Measurements from ENCODE around the gene AEN. TPM values are rescaled to one million over a fixed set of nuclear protein-coding genes. Genes with fewer than 3 reads are reported as not detected.

AEN gene
- polyA plus RNA-seq, 1 donor from 2014 or later = 40.8 TPM

GRCh38 chr15:88656760-88657221, 35.7 kb downstream of the AEN start:
- peaks cover 6% of the 10 kb centered on the region for H3K36me3 Mint-ChIP-seq
- peak overlapping the region; percentile 34 to 94 (median 79) for H3K4me3 Mint-ChIP-seq
- no peaks in the 10 kb centered on the region for H3K9me3 Mint-ChIP-seq
- no peaks in the 10 kb centered on the region for H3K27me3 Mint-ChIP-seq
- H3K4me1 Mint-ChIP-seq = peaks cover 36 to 43% (median 37%) of the 10 kb centered on the region in 3 donors
- H3K27ac Mint-ChIP-seq = peak overlapping the region; percentile 92 to 97 (median 93)

GRCh38 chr15:88657326-88658069, 36.4 kb downstream of the AEN start:
- Mint-ChIP-seq H3K36me3 (peaks cover 6% of the 10 kb centered on the region), H3K9me3 (no peaks in the 10 kb centered on the region), H3K4me1 (peaks cover 36 to 43% (median 37%) of the 10 kb centered on the region in 3 donors), H3K27ac (peak overlapping the region; percentile 92 to 97 (median 93)), H3K27me3 (no peaks in the 10 kb centered on the region), H3K4me3 (peak overlapping the region in 3 of 4 donors; percentile 81 to 94 (median 85))

DNA sequence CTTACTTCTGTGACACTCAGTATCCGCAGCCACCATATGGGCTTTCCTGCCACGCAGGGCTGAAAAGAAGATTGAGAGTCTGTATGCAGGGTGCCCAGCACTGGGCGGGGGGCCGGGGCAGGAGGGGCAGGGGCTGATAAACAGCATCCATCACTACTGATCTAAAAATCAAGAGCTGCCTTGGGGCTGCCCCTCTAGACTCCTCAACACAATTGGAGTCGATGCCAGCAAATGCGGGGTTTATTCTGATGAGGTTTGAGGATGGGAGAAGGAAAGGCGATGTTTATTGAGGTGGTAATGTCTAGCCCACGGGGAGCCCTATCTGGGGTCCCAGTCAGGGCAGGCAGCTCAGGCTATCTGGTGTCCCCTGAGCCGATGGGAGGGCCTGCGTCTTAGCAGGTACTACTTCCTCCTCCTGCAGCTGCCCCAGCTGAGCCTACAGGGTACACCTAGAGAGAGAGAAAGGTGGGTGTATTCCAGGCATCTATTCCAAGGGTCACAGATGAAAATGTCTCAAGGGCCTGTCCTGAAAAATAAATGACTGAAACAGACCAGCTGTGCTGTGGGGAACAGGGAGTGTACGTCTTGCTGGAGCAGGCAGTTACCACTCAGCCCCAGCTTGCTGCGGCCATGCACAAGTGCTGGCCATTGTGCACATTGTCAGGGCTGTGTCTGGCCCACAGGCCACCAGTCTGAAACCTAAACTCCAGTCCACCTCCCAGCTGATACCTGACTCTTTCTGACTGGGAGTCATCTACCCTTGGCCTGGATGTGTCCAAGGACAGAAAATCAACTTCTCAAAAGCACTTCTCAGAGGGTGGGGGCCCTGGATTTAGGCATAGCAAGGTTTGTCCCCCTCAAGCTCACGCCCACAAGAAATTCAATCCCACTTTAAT, 37.2 kb downstream of the AEN start:
- H3K4me3 Mint-ChIP-seq = peak overlapping the region in 3 of 4 donors; percentile 26 to 78 (median 34)
- peak overlapping the region in 2 of 3 donors; percentile 57 to 80 for H3K27ac Mint-ChIP-seq
- peaks cover 29 to 39% (median 31%) of the 10 kb centered on the region in 3 donors for H3K4me1 Mint-ChIP-seq
- no peaks in the 10 kb centered on the region for H3K27me3 Mint-ChIP-seq
- peaks cover 6% of the 10 kb centered on the region for H3K36me3 Mint-ChIP-seq
- no peaks in the 10 kb centered on the region for H3K9me3 Mint-ChIP-seq

- H3K27ac Mint-ChIP-seq = peak overlapping the region in 1 of 3 donors; percentile 68
- peaks cover 30 to 43% (median 33%) of the 10 kb centered on the region in 3 donors for H3K4me1 Mint-ChIP-seq
- H3K36me3 Mint-ChIP-seq = peaks cover 6% of the 10 kb centered on the region
- H3K9me3 Mint-ChIP-seq = no peaks in the 10 kb centered on the region
- peak overlapping the region in 1 of 4 donors; percentile 73 for H3K4me3 Mint-ChIP-seq
- H3K27me3 Mint-ChIP-seq = no peaks in the 10 kb centered on the region
These were observed 38.1 kb downstream of the AEN start for GRCh38 chr15:88658972-88659931.

- H3K27me3 Mint-ChIP-seq = peaks cover 1% of the 10 kb centered on the region
- H3K4me1 Mint-ChIP-seq = peaks cover 24 to 34% (median 26%) of the 10 kb centered on the region in 3 donors
- H3K36me3 Mint-ChIP-seq = peaks cover 9% of the 10 kb centered on the region
- no peak overlapping the region for H3K27ac Mint-ChIP-seq
- no peak overlapping the region for H3K4me3 Mint-ChIP-seq
- H3K9me3 Mint-ChIP-seq = no peaks in the 10 kb centered on the region
These were observed 40.0 kb downstream of the AEN start for GRCh38 chr15:88661041-88661700.

GRCh38 chr15:88661761-88662556, 40.8 kb downstream of the AEN start:
- Mint-ChIP-seq H3K9me3 (no peaks in the 10 kb centered on the region), H3K36me3 (peaks cover 6% of the 10 kb centered on the region), H3K27ac (no peak overlapping the region), H3K4me1 (peaks cover 20 to 28% (median 20%) of the 10 kb centered on the region in 3 donors), H3K4me3 (no peak overlapping the region), H3K27me3 (peaks cover 1% of the 10 kb centered on the region)

DNA sequence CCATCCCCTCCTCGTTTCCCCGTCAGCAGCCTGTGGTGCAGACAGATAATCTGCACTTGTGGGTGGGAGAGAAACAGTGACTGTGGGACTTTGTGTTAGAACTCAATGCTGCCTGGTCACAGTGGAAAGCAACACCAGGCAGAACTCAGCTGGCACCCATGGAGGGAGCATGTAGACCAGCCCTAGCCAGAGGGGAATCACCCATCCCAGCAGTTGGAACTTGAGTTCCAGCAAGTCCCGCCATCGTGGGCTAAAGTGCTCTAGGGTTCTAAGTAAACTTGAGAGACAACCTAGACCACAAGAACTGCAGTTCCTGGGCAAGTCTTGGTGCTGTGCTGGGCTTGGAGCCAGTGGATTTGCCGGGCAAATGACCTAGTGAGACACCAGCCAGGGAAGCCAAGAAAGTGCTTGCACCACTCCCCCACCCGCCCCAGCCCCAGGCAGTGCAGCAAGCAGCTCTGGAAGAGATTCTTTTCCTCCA, 42.0 kb downstream of the AEN start:
- peaks cover 1% of the 10 kb centered on the region for H3K27me3 Mint-ChIP-seq

DNA sequence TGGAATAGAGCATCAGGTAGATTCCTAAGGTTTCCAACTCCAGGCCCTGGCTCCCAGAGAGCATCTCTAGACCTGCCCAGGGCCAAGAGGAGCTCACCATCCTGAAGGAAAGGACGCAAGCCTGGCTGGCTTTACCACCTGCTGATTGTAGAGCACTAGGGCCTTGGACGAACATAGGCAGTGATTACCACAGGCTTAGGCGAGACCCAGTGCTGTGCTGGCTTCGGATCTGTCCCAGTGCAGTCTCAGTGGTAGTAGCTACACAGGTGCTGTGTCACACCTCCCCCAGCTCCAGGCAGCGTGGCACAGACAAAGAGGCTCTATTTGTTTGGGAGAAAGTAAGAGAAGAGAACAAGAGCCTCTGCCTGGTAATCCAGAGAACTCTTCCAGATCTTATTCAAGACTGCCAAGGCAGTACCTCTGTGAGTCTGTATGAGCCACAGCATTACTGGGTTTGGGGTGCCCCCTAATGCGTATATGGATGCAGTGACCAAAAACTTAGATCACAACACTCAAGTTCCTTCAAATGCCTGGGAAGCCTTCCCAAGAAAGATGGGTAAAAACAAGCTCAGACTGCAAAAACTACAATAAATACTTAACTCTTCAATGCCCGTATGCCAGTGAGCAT, 43.1 kb downstream of the AEN start:
- peak overlapping the region in 1 of 3 donors; percentile 8 for H3K27ac Mint-ChIP-seq
- no peak overlapping the region for H3K4me3 Mint-ChIP-seq
- peaks cover 6 to 12% (median 7%) of the 10 kb centered on the region in 3 donors for H3K4me1 Mint-ChIP-seq
- H3K27me3 Mint-ChIP-seq = peaks cover 1% of the 10 kb centered on the region
- no peaks in the 10 kb centered on the region for H3K9me3 Mint-ChIP-seq
- peaks cover 8% of the 10 kb centered on the region for H3K36me3 Mint-ChIP-seq

More for the DNA sequence above, 42.0 kb downstream of the AEN start:
- no peaks in the 10 kb centered on the region for H3K9me3 Mint-ChIP-seq
- H3K36me3 Mint-ChIP-seq = peaks cover 5% of the 10 kb centered on the region
- H3K4me1 Mint-ChIP-seq = peaks cover 9 to 18% (median 10%) of the 10 kb centered on the region in 3 donors
- H3K27ac Mint-ChIP-seq = no peak overlapping the region
- H3K4me3 Mint-ChIP-seq = no peak overlapping the region

DNA sequence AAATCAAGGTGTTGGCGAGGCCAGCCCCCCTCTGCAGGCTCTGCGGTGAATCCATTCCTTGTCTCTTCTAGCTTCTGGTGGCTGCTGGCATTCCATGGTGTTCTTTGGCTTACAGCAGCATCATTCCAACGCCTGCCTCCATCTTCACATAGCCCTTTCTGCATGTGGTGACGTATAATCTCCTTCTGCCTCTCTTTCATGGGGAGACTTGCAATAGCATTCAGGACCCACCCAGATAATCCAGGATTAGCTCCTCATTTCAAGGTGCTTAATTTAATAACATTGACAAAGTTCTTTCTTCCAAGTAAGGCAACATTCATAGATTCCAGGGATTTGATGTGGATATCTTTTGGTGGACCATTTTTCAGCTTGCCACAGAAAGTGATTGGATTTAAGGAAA, 53.5 kb downstream of the AEN start:
- H3K4me1 Mint-ChIP-seq = no peaks in the 10 kb centered on the region
- peaks cover 2% of the 10 kb centered on the region for H3K36me3 Mint-ChIP-seq
- peaks cover 0 to 3% (median 0%) of the 10 kb centered on the region in 3 donors for H3K9me3 Mint-ChIP-seq
- H3K27ac Mint-ChIP-seq = no peak overlapping the region
- no peak overlapping the region for H3K4me3 Mint-ChIP-seq
- peaks cover 13% of the 10 kb centered on the region for H3K27me3 Mint-ChIP-seq

DNA sequence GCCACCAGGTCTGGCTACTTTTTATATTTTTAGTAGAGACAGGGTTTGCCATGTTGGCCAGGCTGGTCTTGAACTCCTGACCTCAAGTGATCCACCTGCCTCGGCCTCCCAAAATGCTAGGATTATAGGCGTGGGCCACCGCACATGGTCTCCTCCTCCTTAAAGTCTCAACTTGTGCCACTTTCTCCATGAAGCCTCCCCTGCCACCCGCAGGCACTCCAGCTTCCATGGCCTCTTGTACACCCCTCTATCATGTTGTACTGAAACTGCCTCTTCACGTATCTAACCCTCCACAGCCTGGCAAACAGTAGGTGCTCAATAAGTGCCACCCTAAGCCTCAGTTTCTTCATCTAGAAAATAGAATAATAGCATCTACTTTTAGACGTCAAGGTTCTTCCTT, 57.6 kb downstream of the AEN start:
- no peak overlapping the region for H3K27ac Mint-ChIP-seq

GRCh38 chr15:88680241-88681001, 59.3 kb downstream of the AEN start:
- Mint-ChIP-seq H3K4me3 (no peak overlapping the region), H3K4me1 (peaks cover 7 to 12% (median 9%) of the 10 kb centered on the region in 3 donors)

More for the DNA sequence above, 57.6 kb downstream of the AEN start:
- H3K4me3 Mint-ChIP-seq = no peak overlapping the region
- no peaks in the 10 kb centered on the region for H3K9me3 Mint-ChIP-seq
- H3K27me3 Mint-ChIP-seq = peaks cover 6% of the 10 kb centered on the region
- H3K4me1 Mint-ChIP-seq = peaks cover 7 to 9% (median 9%) of the 10 kb centered on the region in 3 donors
- peaks cover 2% of the 10 kb centered on the region for H3K36me3 Mint-ChIP-seq

GRCh38 chr15:88681610-88682221, 60.6 kb downstream of the AEN start:
- no peak overlapping the region for H3K27ac Mint-ChIP-seq
- peaks cover 7 to 12% (median 11%) of the 10 kb centered on the region in 3 donors for H3K4me1 Mint-ChIP-seq
- H3K36me3 Mint-ChIP-seq = peaks cover 2% of the 10 kb centered on the region
- peaks cover 5% of the 10 kb centered on the region for H3K27me3 Mint-ChIP-seq
- no peaks in the 10 kb centered on the region for H3K9me3 Mint-ChIP-seq
- H3K4me3 Mint-ChIP-seq = no peak overlapping the region

More at GRCh38 chr15:88680241-88681001, 59.3 kb downstream of the AEN start:
- no peaks in the 10 kb centered on the region for H3K9me3 Mint-ChIP-seq
- H3K36me3 Mint-ChIP-seq = peaks cover 2% of the 10 kb centered on the region
- peaks cover 5% of the 10 kb centered on the region for H3K27me3 Mint-ChIP-seq
- H3K27ac Mint-ChIP-seq = no peak overlapping the region

All from IgD-negative memory B cell (primary cell).